ENCODE measurements around the gene ETV1.
"Not testable (repeated sequence)": the region's sequence is repeated elsewhere in the genome, so short reads cannot be mapped to it uniquely, and the experiment has no call there.

ETV1 gene

DNA sequence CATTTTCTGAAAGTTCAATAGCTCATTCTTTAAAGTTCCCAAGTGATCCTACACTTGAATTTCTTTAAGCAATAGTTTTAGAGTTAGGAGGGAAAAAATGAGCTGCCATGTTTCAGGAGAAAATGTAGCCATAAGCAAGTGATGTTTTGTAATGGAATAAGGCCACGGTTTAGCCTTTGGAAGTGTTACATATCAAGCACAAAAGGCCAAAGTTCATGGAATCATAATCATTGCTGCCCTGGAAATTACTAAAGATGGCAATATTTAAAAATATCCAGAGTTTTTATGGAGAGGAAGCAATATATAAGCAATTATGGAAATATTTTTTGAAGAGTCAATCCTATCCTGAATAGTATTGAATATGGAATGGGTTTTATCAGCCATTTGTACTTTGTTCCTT is 68.4 kb downstream of the ETV1 start:
- H3K27ac Mint-ChIP-seq = no peak overlapping the region

DNA sequence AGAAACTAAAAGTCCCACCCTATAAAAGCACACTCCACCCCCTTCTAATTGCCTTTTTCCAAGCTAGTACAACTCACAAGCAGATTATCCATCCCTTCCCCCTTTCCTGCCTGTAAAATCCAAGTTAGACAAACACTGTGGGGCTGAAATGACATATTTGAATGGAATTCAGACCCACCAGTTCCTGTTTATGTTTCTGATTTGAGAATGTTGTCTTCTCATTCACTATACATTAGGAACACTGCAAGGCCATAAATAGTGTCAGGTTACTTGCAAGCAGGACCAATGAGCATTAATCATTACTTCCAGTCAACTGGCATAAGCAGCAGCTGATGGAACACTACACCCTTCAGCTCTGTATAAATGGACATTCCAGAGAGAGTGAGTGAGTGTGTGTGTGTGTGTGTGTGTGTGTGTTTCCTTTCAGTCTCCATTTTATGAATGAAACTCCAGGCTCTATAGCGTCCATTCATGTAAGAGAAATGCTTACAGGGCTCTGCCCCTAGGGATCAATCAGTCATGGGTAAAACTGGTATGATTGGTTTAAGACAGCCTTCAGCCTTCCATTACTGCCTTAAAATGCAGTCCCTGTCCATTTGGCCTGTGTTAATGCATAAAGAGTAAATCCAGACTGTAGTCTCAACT is 69.3 kb downstream of the ETV1 start:
- Mint-ChIP-seq H3K36me3 (ENCODE audit: low read depth) (no peaks in the 10 kb centered on the region), H3K27ac (no peak overlapping the region), H3K4me3 (no peak overlapping the region), H3K9me3 (no peaks in the 10 kb centered on the region), H3K27me3 (no peaks in the 10 kb centered on the region), H3K4me1 (ENCODE audit: low read depth) (no peaks in the 10 kb centered on the region)

More for the DNA sequence above, 68.4 kb downstream of the ETV1 start:
- no peaks in the 10 kb centered on the region for H3K9me3 Mint-ChIP-seq
- H3K27me3 Mint-ChIP-seq = no peaks in the 10 kb centered on the region
- no peaks in the 10 kb centered on the region for H3K4me1 Mint-ChIP-seq (ENCODE audit: low read depth)
- H3K36me3 Mint-ChIP-seq (ENCODE audit: low read depth) = no peaks in the 10 kb centered on the region
- no peak overlapping the region for H3K4me3 Mint-ChIP-seq

DNA sequence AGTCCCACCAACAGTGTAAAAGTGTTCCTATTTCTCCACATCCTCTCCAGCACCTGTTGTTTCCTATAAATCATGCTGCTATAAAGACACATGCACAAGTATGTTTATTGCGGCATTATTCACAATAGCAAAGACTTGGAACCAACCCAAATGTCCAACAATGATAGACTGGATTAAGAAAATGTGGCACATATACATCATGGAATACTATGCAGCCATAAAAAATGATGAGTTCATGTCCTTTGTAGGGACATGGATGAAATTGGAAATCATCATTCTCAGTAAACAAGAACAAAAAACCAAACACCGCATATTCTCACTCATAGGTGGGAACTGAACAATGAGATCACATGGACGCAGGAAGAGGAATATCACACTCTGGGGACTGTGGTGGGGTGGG is 71.1 kb downstream of the ETV1 start:
- H3K36me3 Mint-ChIP-seq (ENCODE audit: low read depth); H3K27me3 Mint-ChIP-seq; H3K9me3 Mint-ChIP-seq; H3K4me1 Mint-ChIP-seq (ENCODE audit: low read depth); H3K27ac Mint-ChIP-seq; H3K4me3 Mint-ChIP-seq: not testable (repeated sequence)

DNA sequence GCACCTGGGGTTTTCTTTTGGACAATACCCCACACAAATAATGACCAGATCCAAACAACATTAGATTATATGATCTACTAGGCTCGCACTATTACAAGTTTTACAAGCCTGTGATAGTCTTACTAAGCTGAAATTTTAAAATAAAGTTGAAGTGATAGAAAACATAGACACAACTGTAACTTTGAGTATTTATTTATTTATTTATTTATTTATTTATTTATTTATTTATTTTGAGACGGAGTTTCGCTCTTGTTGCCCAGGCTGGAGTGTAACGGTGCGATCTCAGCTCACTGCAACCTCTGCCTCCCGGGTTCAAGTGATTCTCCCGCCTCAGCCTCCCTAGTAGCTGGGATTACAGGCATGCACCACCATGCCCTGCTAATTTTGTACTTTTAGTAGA is 72.4 kb downstream of the ETV1 start:
- H3K4me1 Mint-ChIP-seq (ENCODE audit: low read depth); H3K36me3 Mint-ChIP-seq (ENCODE audit: low read depth); H3K4me3 Mint-ChIP-seq; H3K27me3 Mint-ChIP-seq; H3K9me3 Mint-ChIP-seq; H3K27ac Mint-ChIP-seq: not testable (repeated sequence)

DNA sequence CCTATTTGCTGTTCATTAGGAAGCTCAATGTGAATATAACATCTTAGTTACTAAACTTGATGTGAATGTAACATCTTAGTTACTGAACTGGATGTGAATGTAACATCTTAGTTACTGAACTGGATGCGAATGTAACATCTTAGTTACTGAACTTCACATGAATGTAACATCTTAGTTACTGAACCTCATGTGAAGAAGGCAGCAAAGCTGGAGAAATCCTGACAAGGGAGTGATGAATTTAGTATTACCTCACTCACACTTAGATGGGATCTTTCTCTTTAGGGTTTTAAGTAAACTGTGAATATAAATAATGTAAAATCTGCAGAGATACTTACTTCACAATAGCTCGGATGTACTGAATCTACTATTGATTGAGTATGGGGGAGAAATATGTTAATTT is 73.6 kb downstream of the ETV1 start:
- Mint-ChIP-seq H3K36me3 (ENCODE audit: low read depth) (no peaks in the 10 kb centered on the region), H3K27ac (no peak overlapping the region), H3K4me3 (no peak overlapping the region), H3K4me1 (ENCODE audit: low read depth) (peaks cover 5% of the 10 kb centered on the region), H3K9me3 (no peaks in the 10 kb centered on the region), H3K27me3 (no peaks in the 10 kb centered on the region)

DNA sequence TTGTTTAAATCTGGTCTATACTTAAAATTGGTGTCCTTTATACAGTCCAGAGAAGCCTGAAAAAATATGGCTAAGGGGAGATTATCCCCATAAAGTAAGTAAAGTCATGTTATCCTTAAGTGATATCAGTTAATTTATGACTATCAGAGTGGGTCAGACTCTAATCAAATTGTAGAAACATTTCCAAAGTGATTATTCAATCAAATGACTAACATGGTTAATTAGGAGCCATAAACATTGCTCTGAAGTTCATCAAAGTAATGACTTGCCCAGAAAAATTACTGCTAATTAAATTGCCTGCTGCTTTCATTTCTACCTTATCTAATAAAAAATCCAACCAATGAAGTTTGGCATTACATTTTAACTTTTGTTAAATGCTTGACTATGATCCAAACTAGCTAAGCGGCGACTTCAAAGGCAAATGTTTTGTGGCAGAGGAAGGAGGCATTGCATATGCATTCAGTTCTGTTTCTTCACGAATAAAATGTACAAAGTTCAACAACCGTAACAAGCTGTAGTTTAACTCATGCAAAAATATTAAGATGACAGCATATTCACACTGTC is 76.7 kb downstream of the ETV1 start:
- H3K4me1 Mint-ChIP-seq (ENCODE audit: low read depth) = peaks cover 34% of the 10 kb centered on the region

DNA sequence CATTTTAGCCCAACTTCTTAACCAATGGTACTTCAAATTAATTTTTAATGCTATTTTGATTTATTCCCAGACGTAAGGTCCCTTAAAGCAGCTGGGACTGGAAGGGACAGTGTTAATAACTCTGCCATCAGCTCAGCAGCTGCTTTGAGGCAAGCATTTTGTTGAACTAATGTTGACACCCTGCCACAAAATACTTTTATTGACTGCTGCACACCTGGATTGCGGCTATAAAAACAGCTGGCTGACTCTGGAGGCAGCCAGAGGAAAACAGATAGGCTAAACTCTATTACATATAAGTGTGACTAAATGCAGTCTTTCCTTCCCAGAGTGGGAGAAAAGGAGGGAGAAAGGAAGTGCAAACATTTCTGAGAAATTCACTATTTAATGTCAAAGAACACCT is 77.6 kb downstream of the ETV1 start:
- Mint-ChIP-seq H3K4me1 (ENCODE audit: low read depth) (peaks cover 38% of the 10 kb centered on the region), H3K27me3 (no peaks in the 10 kb centered on the region), H3K36me3 (ENCODE audit: low read depth) (no peaks in the 10 kb centered on the region), H3K27ac (no peak overlapping the region), H3K4me3 (no peak overlapping the region), H3K9me3 (no peaks in the 10 kb centered on the region)

More for the DNA sequence above, 76.7 kb downstream of the ETV1 start:
- no peaks in the 10 kb centered on the region for H3K9me3 Mint-ChIP-seq
- no peak overlapping the region for H3K4me3 Mint-ChIP-seq
- H3K36me3 Mint-ChIP-seq (ENCODE audit: low read depth) = no peaks in the 10 kb centered on the region
- no peaks in the 10 kb centered on the region for H3K27me3 Mint-ChIP-seq
- no peak overlapping the region for H3K27ac Mint-ChIP-seq

DNA sequence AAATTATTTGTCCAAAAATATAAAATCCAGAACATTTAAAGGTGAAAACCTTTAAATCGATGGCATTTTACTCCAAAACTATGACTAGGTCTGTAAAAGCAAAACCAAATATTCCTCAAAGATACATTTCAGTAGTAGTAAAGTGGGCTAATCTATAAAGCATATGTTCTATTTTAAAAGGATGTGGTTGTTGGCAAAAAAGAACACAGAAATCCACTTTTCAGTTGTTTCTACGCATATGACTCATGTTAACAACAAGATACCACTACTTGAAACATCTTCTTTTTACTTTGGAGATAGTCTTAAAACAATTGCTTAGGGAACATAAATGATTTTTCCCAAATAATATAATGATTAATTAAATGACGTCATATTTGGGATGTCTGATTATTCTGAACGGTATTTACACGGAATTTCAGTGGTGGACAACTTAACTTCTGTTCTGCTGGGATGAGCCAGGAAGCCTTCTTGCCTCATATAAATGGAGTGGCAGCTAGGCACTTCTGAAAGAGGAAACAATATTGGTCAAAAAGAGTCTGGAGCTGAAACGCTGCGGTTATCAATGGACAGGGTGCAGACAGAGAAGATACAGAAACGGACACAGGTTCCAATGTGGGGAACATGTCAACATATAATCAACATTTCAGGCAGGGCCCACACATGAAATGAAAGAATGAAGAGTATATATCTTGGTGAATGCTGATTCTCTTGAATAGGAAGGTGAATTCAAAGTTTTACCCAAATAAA is 78.5 kb downstream of the ETV1 start:
- H3K4me1 Mint-ChIP-seq (ENCODE audit: low read depth) = peaks cover 38% of the 10 kb centered on the region
- H3K4me3 Mint-ChIP-seq = no peak overlapping the region
- H3K36me3 Mint-ChIP-seq (ENCODE audit: low read depth) = no peaks in the 10 kb centered on the region
- peak overlapping the region; percentile 1 for H3K27ac Mint-ChIP-seq
- H3K9me3 Mint-ChIP-seq = no peaks in the 10 kb centered on the region
- H3K27me3 Mint-ChIP-seq = no peaks in the 10 kb centered on the region

DNA sequence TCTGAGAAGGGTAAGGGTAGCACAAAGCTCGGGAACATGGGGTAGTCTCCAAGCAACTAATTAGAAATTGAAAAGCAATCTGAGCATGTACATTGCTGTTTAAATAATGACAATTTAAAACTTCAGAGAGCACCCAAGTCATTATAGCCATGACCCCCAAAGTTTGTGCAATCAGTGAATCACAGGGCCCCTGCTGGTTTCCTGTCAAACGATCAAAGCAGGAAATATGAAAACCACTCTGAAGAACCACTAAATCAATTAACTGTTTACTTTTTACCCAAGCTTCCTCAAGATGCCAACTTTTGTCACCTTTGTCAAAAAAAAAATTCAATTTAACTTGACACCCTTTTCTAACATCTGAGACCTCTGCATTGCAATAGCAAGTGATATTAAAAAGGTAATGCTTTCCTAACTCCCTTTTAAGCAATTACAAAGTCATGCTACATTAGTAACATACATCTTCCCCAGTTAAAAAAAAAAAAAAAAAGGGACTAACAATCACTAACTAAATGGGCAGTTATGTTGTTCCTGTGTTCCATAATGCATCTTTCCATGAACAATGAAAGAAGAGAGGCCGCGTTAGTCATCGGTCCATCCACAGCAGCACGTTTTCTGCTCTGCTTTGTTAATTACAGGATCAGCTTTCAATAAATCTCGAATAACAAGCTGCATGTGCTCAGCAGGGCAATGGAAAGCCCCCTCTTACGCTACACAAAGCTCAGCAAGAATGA is 80.6 kb downstream of the ETV1 start:
- H3K4me3 Mint-ChIP-seq = no peak overlapping the region
- no peak overlapping the region for H3K27ac Mint-ChIP-seq
- no peaks in the 10 kb centered on the region for H3K36me3 Mint-ChIP-seq (ENCODE audit: low read depth)
- peaks cover 42% of the 10 kb centered on the region for H3K4me1 Mint-ChIP-seq (ENCODE audit: low read depth)
- H3K27me3 Mint-ChIP-seq = no peaks in the 10 kb centered on the region
- no peaks in the 10 kb centered on the region for H3K9me3 Mint-ChIP-seq

DNA sequence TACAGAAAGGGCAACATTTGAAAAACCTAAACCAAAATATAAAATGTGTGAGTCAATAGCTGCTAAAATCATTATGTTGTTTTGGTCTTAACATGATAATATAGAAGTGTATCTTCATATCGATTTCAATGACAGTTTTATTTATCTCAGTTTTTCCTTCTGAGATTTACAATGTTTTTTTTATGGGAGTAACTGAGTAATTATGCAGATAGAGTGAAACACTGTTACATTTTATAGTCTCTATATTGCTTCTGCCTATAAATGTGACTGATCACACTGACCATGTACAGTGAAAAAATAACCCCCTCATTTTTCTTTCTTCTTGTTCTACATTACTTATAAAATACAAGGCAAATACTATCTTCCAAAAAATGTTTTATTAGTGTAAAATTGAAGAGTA is 81.6 kb downstream of the ETV1 start:
- Mint-ChIP-seq H3K9me3 (no peaks in the 10 kb centered on the region), H3K36me3 (ENCODE audit: low read depth) (no peaks in the 10 kb centered on the region), H3K27ac (no peak overlapping the region), H3K27me3 (no peaks in the 10 kb centered on the region), H3K4me3 (no peak overlapping the region), H3K4me1 (ENCODE audit: low read depth) (peaks cover 42% of the 10 kb centered on the region)

DNA sequence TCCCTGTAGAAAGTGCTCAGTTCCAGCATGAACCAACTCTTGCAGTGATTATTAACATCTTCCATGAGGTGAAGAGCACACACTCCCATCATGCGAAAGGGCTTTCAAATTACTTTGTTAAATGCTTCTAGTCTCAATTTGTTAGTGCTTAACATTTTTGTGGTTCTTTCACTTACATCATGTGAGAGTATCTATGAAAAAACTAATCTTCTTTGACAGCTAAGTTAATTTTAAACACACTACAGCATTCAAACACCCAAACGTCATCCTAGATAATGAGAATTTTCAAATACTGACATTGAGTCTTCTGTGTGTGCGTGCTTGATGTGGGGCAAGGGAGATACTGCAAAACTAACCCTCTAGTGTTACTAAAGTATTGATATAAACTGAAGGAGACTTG is 84.8 kb downstream of the ETV1 start:
- H3K4me1 Mint-ChIP-seq (ENCODE audit: low read depth) = peaks cover 26% of the 10 kb centered on the region
- no peak overlapping the region for H3K27ac Mint-ChIP-seq
- no peaks in the 10 kb centered on the region for H3K27me3 Mint-ChIP-seq
- no peak overlapping the region for H3K4me3 Mint-ChIP-seq
- H3K36me3 Mint-ChIP-seq (ENCODE audit: low read depth) = no peaks in the 10 kb centered on the region
- H3K9me3 Mint-ChIP-seq = no peaks in the 10 kb centered on the region

DNA sequence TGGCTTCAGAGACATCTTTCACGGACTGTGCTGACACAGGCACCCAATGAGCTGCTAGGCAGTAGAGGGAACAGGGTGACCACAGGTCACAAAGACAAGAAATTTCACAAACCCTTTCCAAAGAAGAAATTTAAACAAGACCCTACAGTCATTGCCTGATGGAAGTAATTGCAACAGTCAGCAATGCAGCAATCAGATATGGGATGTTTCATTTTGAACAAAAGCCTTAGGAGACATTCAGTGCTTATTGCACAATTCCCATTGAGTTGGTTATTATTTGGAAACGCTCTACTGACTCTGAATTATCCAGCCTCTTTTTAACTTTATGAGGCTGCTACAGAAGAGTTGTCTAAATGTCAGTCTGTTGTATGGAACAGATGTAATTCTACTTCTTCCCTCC is 85.5 kb downstream of the ETV1 start:
- Mint-ChIP-seq H3K4me3 (no peak overlapping the region), H3K4me1 (ENCODE audit: low read depth) (peaks cover 19% of the 10 kb centered on the region), H3K27me3 (no peaks in the 10 kb centered on the region), H3K9me3 (no peaks in the 10 kb centered on the region), H3K36me3 (ENCODE audit: low read depth) (no peaks in the 10 kb centered on the region), H3K27ac (no peak overlapping the region)

DNA sequence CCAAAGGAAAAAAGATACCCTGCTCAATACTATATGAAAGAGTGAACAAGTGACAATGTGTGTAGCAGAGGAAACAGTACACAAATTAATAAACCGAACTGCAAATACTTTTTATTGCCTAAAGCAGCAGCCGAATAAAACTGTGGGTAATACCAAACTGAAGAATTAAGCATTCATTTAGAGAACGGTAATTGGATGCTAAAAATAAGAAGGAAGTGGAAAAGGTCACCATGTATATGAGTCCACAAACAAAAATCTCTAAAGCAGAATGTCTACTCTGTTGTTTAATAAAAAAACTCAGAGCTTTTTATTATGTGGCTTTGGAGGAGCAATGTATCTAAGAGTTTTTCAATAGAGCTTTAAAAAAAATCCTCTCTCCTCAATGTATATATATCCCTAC is 87.9 kb downstream of the ETV1 start:
- peaks cover 5% of the 10 kb centered on the region for H3K4me1 Mint-ChIP-seq (ENCODE audit: low read depth)
- H3K27me3 Mint-ChIP-seq = no peaks in the 10 kb centered on the region
- no peak overlapping the region for H3K27ac Mint-ChIP-seq
- H3K9me3 Mint-ChIP-seq = no peaks in the 10 kb centered on the region
- no peak overlapping the region for H3K4me3 Mint-ChIP-seq
- no peaks in the 10 kb centered on the region for H3K36me3 Mint-ChIP-seq (ENCODE audit: low read depth)

DNA sequence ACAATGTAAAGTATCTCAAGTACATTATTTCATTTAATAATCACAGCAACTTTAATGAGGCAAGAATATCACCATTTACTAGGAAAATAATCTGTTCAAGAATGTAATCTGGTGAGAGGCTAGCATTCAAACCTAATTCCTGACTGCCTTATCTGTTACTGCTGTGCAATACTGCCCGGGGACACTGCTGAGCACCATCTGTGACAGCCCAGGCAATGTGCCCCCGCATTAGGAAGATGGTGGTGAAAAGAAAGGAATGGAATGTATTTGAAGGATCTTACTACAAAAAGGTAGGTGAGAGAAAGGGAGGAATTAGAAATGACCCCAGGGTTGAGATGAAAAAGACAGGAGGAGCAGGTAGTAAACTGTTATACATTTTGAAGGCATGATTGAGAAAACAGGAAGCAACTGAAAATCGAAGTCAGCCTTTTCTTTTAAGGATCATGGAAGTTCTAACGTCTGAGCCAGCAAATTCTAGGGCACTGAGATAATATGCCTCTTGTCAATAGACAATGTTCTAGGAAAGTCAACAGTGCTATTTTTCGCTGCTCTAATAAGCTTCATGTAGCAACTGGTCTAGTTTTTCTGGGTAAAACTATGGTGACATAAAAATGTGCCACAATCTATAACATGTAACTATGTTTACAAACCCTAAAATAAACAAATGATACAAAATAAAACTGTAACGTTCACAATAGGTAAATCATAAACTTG is 90.4 kb downstream of the ETV1 start:
- H3K36me3 Mint-ChIP-seq (ENCODE audit: low read depth) = no peaks in the 10 kb centered on the region
- no peak overlapping the region for H3K4me3 Mint-ChIP-seq
- no peaks in the 10 kb centered on the region for H3K4me1 Mint-ChIP-seq (ENCODE audit: low read depth)
- no peaks in the 10 kb centered on the region for H3K27me3 Mint-ChIP-seq
- H3K9me3 Mint-ChIP-seq = no peaks in the 10 kb centered on the region
- H3K27ac Mint-ChIP-seq = no peak overlapping the region

DNA sequence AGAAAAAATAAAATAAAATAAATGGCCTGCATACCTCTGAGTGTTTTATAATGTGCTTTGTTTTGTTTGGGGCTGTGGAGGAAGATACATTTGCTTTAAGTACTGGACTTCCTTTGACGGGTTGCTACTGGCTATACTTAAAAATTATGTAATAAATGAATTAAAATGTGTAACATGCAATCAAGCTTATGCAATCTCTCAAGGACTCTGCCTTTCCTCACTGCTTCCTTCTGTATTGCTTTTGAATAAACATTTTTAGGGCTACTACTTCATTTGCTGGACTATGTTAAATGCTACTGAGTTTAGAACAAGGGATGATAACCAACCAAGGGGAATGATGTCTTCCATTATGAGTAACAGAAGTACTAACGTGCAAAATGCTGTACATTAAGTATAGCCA is 91.6 kb downstream of the ETV1 start:
- Mint-ChIP-seq H3K9me3 (no peaks in the 10 kb centered on the region), H3K27ac (no peak overlapping the region), H3K27me3 (no peaks in the 10 kb centered on the region), H3K4me3 (no peak overlapping the region), H3K36me3 (ENCODE audit: low read depth) (no peaks in the 10 kb centered on the region), H3K4me1 (ENCODE audit: low read depth) (no peaks in the 10 kb centered on the region)

All from stimulated activated naive CD8-positive, alpha-beta T cell treated with anti-CD3 and anti-CD28 coated beads, Interleukin-15, Interleukin-2, amounts not matched to agents 100 ng/mL and 50 ng/mL, for 24 hours (primary cell).